IMR-90 (cell line): ENCODE measurements around the gene TGFBRAP1. TPM values are rescaled to one million over a fixed set of nuclear protein-coding genes. Genes with fewer than 3 reads are reported as not detected.
A peak's percentile ranks its signal among the peaks of the same experiment; 100 is the strongest.

Source experiments
- ATAC-seq: fragments of 200-7000 bp; cut with Tn5 transposase; 2 replicates; pipeline ENCODE4 v1.9.1; 2020; ENCODE audit warnings: low read depth, mild to moderate bottlenecking, moderate library complexity
- BruUV-seq: library from RNA; stranded (reverse); fragments of 400-500 nt; replicated peaks from 2 replicates; lab custom pipeline; 2021; lab: Mats Ljungman, UMichigan
- CTCF ChIA-PET: fragments of 300-600 bp; formaldehyde crosslinking; extraction: SDS; loops from one replicate; lab custom pipeline; 2021; ENCODE audit warnings: antibody characterized with exemption; lab: Yijun Ruan, JAX
- POLR2A ChIA-PET: fragments of 300-600 bp; sonication (Branson Sonifier 250); formaldehyde crosslinking; loops from one replicate; lab custom pipeline; 2022; ENCODE audit warnings: antibody characterized with exemption; ENCODE audit not compliant: unreplicated experiment; lab: Charles Lee
- DNase-seq: peaks from one replicate; pipeline ENCODE4 v3.0.0; 2013
- H2AFZ ChIP-seq: replicated peaks from 2 replicates; pipeline ENCODE3; 2013; ENCODE audit warnings: low read length, mild to moderate bottlenecking; ENCODE audit not compliant: poor library complexity
- H2AK5ac ChIP-seq: 2 replicates; pipeline ENCODE4 v1.6.1; 2013; ENCODE audit warnings: low read depth, low read length, inconsistent platforms
- H2AK9ac ChIP-seq: replicated peaks from 2 replicates; pipeline ENCODE3; 2013; ENCODE audit warnings: mild to moderate bottlenecking, low read depth, low read length, moderate library complexity; ENCODE audit not compliant: poor library complexity
- H2BK120ac ChIP-seq: 2 replicates; pipeline ENCODE4 v1.6.1; 2013; ENCODE audit warnings: low read depth, low read length, inconsistent platforms
- H2BK15ac ChIP-seq: 3 replicates; pipeline ENCODE4 v1.6.1; 2013; ENCODE audit warnings: low read depth, low read length, inconsistent platforms
- H2BK20ac ChIP-seq: 2 replicates; pipeline ENCODE4 v1.6.1; 2013; ENCODE audit warnings: low read depth, mild to moderate bottlenecking, inconsistent platforms, low read length, moderate library complexity
- H2BK5ac ChIP-seq: 2 replicates; pipeline ENCODE4 v1.6.1; 2013; ENCODE audit warnings: mild to moderate bottlenecking, low read depth, low read length, inconsistent platforms; ENCODE audit not compliant: poor library complexity, severe bottlenecking
- H3K14ac ChIP-seq: replicated peaks from 2 replicates; pipeline ENCODE4 v1.6.1; 2013; ENCODE audit warnings: low read depth, low read length, inconsistent platforms
- H3K18ac ChIP-seq: 2 replicates; pipeline ENCODE4 v1.6.1; 2013; ENCODE audit warnings: low read depth, low read length, control low read depth
- H3K23ac ChIP-seq: 2 replicates; pipeline ENCODE4 v1.6.1; 2013; ENCODE audit warnings: low read depth, low read length, inconsistent platforms
- H3K27ac ChIP-seq: 2 replicates; pipeline ENCODE4 v1.5.1; 2013; ENCODE audit warnings: mild to moderate bottlenecking, control low read depth, low read length; ENCODE audit not compliant: insufficient read depth
- H3K27me3 ChIP-seq: 2 replicates; pipeline ENCODE4 v1.6.1; 2013; ENCODE audit warnings: low read length; ENCODE audit not compliant: control insufficient read depth, insufficient read depth
- H3K36me3 ChIP-seq: 2 replicates; pipeline ENCODE4 v1.6.1; 2013; ENCODE audit warnings: low read length, mixed read lengths; ENCODE audit not compliant: control insufficient read depth, insufficient read depth
- H3K4ac ChIP-seq: 2 replicates; pipeline ENCODE4 v1.6.1; 2013; ENCODE audit warnings: low read depth, low read length, inconsistent platforms
- H3K4me1 ChIP-seq: 2 replicates; pipeline ENCODE4 v1.6.1; 2013; ENCODE audit warnings: low read length, mixed read lengths; ENCODE audit not compliant: control insufficient read depth, insufficient read depth
- H3K4me2 ChIP-seq: 2 replicates; pipeline ENCODE4 v1.6.1; 2013; ENCODE audit warnings: low read depth, mild to moderate bottlenecking, control low read depth, low read length, moderate library complexity
- H3K4me3 ChIP-seq: 2 replicates; pipeline ENCODE4 v1.5.1; 2013; ENCODE audit warnings: low read depth, mild to moderate bottlenecking, control low read depth, low read length, moderate library complexity; ENCODE audit not compliant: insufficient read depth
- H3K56ac ChIP-seq: 2 replicates; pipeline ENCODE4 v1.6.1; 2013; ENCODE audit warnings: low read length, inconsistent platforms; ENCODE audit not compliant: insufficient read depth; ENCODE audit errors: extremely low read depth
- H3K79me1 ChIP-seq, 2 experiments: 2 replicates each; pipeline ENCODE4 v1.6.1; 2013; ENCODE audit warnings: low read length in 2 of 2, inconsistent platforms in 1 of 2, low read depth in 1 of 2
- H3K9ac ChIP-seq: 2 replicates; pipeline ENCODE4 v1.6.1; 2013; ENCODE audit warnings: low read depth, low read length, control low read depth
- H3K9me1 ChIP-seq: 2 replicates; pipeline ENCODE4 v1.6.1; 2013; ENCODE audit warnings: low read length, inconsistent platforms; ENCODE audit not compliant: insufficient read depth
- H3K9me3 ChIP-seq: 2 replicates; pipeline ENCODE4 v1.6.1; 2013; ENCODE audit warnings: low read length; ENCODE audit not compliant: control insufficient read depth, insufficient read depth
- H4K20me1 ChIP-seq: 2 replicates; pipeline ENCODE4 v1.6.1; 2013; ENCODE audit warnings: low read length, inconsistent platforms; ENCODE audit not compliant: insufficient read depth
- H4K5ac ChIP-seq: 2 replicates; pipeline ENCODE4 v1.6.1; 2013; ENCODE audit warnings: mild to moderate bottlenecking, low read depth, low read length, control low read depth
- H4K8ac ChIP-seq, 2 experiments: 2 replicates each; pipeline ENCODE4 v1.6.1; 2013; ENCODE audit warnings: low read depth in 2 of 2, low read length in 2 of 2, control low read depth in 1 of 2, inconsistent platforms in 1 of 2
- H4K91ac ChIP-seq: 2 replicates; pipeline ENCODE4 v1.6.1; 2013; ENCODE audit warnings: low read depth, low read length, inconsistent platforms; ENCODE audit not compliant: insufficient read depth
- BHLHE40 ChIP-seq: fragments of 150-350 bp; IDR thresholded peaks from 2 replicates; pipeline ENCODE4 v1.6.1; 2016; ENCODE audit warnings: mild to moderate bottlenecking, low read depth, low read length
- CHD1 ChIP-seq: IDR thresholded peaks from 2 replicates; pipeline ENCODE4 v1.6.1; 2012; ENCODE audit warnings: low read depth, low read length, improper control_type of control experiment
- MAFK ChIP-seq: IDR thresholded peaks from 2 replicates; pipeline ENCODE4 v1.6.1; 2012; ENCODE audit warnings: low read depth, low read length, improper control_type of control experiment
- MAZ ChIP-seq: IDR thresholded peaks from 2 replicates; pipeline ENCODE4 v1.6.1; 2012; ENCODE audit warnings: low read depth, mild to moderate bottlenecking, low read length, improper control_type of control experiment, moderate library complexity, borderline replicate concordance
- NFE2L2 ChIP-seq: fragments of 150-350 bp; IDR thresholded peaks from 2 replicates; pipeline ENCODE4 v1.6.1; 2016; ENCODE audit warnings: low read depth, mild to moderate bottlenecking, low read length
- RCOR1 ChIP-seq: IDR thresholded peaks from 2 replicates; pipeline ENCODE4 v1.6.1; 2012; ENCODE audit warnings: mild to moderate bottlenecking, low read length, improper control_type of control experiment; ENCODE audit not compliant: insufficient replicate concordance
- RFX5 ChIP-seq: IDR thresholded peaks from 2 replicates; pipeline ENCODE4 v1.8.0; 2012; ENCODE audit warnings: low read depth, mild to moderate bottlenecking, low read length, moderate library complexity
- WGBS, 2 experiments: methylation state at CpG; one replicate each; pipeline versions ENCODE4 v1.1.5 to v1.1.7; 2013; ENCODE audit warnings: missing lambda C conversion rate in 2 of 2; ENCODE audit not compliant: insufficient read length in 1 of 2; ENCODE audit errors: extremely low coverage in 2 of 2; 5-methylcytosine and 5-hydroxymethylcytosine counted together
- dilution Hi-C: fragments of 300-500 bp; cut with HindIII; formaldehyde crosslinking; loops from one replicate; pipeline ENCODE4 v1.14.3; 2018; ENCODE audit warnings: low sequenced_read_pairs; ENCODE audit not compliant: unreplicated experiment
- in situ Hi-C: fragments of 300-500 bp; cut with MboI; formaldehyde crosslinking; loops from 3 replicates; pipeline ENCODE4 v1.14.3; 2019; ENCODE audit warnings: low sequenced_read_pairs, inconsistent platforms, mixed read lengths
- intact Hi-C: fragments of 100-400 bp; cut with micrococcal nuclease; formaldehyde crosslinking; loops from 2 replicates; pipeline ENCODE4 v1.10.0; 2022
- polyA plus RNA-seq, 3 experiments: library from polyadenylated mRNA; depleted of rRNA; stranded (reverse); fragments of >200 nt; gene quantifications; 2 replicates each; pipeline ENCODE4 v1.2.3, GENCODE V29; 2012; ENCODE audit warnings: low replicate concordance in 1 of 3
- total RNA-seq: library from RNA; depleted of rRNA; stranded (reverse); fragments of >200 nt; gene quantifications from 2 replicates; pipeline ENCODE4 v1.2.3, GENCODE V29; 2012

TGFBRAP1 gene
- total and polyA plus RNA-seq, 2 of the 4 experiments (the other 2 are of a cell fraction), result 7.2 to 10.4 TPM

GRCh38 chr2:105258835-105259350 lies 70.6 kb downstream of the TGFBRAP1 start:
- 60% methylated on average over 1 of the region's 10 CpGs; no CpG with 5 or more reads in 1 of the 2 experiments for WGBS, 2 experiments
- dilution Hi-C loops, result no loop called here
- CTCF ChIA-PET, result interaction anchor here (0.5 kb wide), 1 partner anchor 30 kb away, joined by 3 read pairs; no protein-coding TSS in a partner anchor

More at GRCh38 chr2:105258835-105259350, 70.6 kb downstream of the TGFBRAP1 start:
- TF ChIP-seq MAZ, result no peak
- no peak for TF ChIP-seq BHLHE40
- no peak for TF ChIP-seq RFX5
- TF ChIP-seq RCOR1, result no peak
- TF ChIP-seq NFE2L2, result no peak
- TF ChIP-seq MAFK, result no peak
- TF ChIP-seq CHD1, result no peak
- no peak overlapping the region; the same call in 1 of the 2 replicates for H3K14ac ChIP-seq
- no peak overlapping the region for H3K9ac ChIP-seq
- H2AK5ac ChIP-seq, result 0 out of 2 replicates have a peak overlapping the region, but pooled peaks have one; percentile 15
- no peak overlapping the region; the same call in 1 of the 2 replicates for H3K4ac ChIP-seq
- in situ Hi-C loops (no loop called here), intact Hi-C loops (no loop called here)
- H2BK120ac ChIP-seq, result no peak overlapping the region; the same call in 1 of the 2 replicates
- peaks cover 3% of the 10 kb centered on the region; the same call in 1 of the 2 replicates for H3K4me1 ChIP-seq
- H3K27ac ChIP-seq, result no peak overlapping the region
- DNase-seq (no peak), ATAC-seq (no peak)
- no peak overlapping the region for H2BK15ac ChIP-seq
- no peaks in the 10 kb centered on the region; the same call in 1 of the 2 replicates for H3K27me3 ChIP-seq
- H2AK9ac ChIP-seq, result no peak overlapping the region
- POLR2A ChIA-PET, result no interaction called here
- no TSS peak for BruUV-seq
- H4K20me1 ChIP-seq, result no peaks in the 10 kb centered on the region
- H2BK20ac ChIP-seq, result no peak overlapping the region; the same call in 1 of the 2 replicates
- H3K23ac ChIP-seq, result no peak overlapping the region
- H3K56ac ChIP-seq, result no peak overlapping the region
- H2BK5ac ChIP-seq, result no peak overlapping the region
- H4K8ac ChIP-seq, result no peak overlapping the region
- no peak overlapping the region for H3K18ac ChIP-seq
- no peak overlapping the region for H3K4me3 ChIP-seq
- no peaks in the 10 kb centered on the region for H3K9me3 ChIP-seq
- H2AFZ ChIP-seq, result no peak overlapping the region
- H3K9me1 ChIP-seq, result peaks cover 6% of the 10 kb centered on the region
- H3K4me2 ChIP-seq, result no peak overlapping the region
- no peak overlapping the region for H4K91ac ChIP-seq
- no peaks in the 10 kb centered on the region for H3K79me1 ChIP-seq
- no peak overlapping the region for H4K5ac ChIP-seq
- H3K36me3 ChIP-seq, result no peaks in the 10 kb centered on the region
